Measurements from ENCODE around the gene GP2.

The GP2 gene

DNA sequence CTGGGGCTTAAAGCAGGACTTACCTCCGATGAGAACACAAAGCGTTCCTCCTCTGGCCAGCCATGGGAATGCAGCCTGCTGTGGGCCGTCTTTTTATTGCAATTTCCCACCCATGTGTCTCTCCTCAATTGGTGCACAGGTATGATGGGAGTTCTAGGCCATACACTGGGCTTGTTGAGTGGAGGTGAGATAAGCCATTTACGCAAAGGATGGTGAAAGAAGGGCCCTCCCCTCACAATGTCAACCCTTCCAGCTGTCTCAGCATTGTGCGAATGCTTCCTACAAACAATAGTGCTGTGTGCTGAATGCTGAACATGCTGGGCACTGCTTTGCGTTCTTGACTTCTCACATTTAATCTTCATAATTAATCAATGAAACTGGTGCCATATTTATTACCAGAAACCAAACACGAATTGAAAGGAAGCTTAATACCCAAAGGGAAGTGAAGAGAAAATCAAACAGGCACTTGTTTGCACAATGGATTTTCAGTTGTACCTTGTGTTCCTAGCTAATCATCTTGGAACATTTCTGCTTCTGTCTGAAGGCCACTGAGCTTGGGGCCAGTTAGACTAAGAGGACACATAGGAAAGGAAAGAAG is at the start of gene GP2:
GP2 (minus strand) TSS at position 70 of the 598 bp plus-strand sequence. CDS start 1,082 bp downstream, outside the sequence.
- no peak for DNase-seq
- Mint-ChIP-seq H3K27ac (no peak within 1 kb of the TSS), H3K27me3 (no peaks in the 10 kb centered on the region), H3K9me3 (peaks cover 3% of the 10 kb centered on the region), H3K4me3 (no peak within 1 kb of the TSS), H3K4me1 (no peaks in the 10 kb centered on the region), H3K36me3 (no peaks in the 10 kb centered on the region)
- CTCF ChIA-PET: no interaction called here

DNA sequence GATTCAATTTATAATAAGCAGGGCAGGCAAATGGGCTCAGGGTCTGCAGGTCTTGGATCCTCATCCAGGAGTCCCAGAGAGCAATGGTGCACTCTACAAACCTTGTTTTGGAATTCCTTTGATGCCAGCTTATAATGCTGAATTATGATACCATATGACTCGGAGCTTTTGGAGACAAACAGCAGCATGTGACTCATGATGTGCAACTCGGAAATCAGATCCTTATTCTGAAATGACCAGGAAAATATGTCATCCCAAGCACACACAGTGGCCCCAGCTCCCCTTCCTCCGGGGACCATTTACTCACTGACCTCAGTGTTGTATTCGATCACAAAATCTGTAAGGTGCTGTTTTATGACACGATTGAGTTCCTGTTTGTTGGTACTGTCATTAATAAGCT is 45.4 kb upstream of the GP2 start:
- Mint-ChIP-seq H3K4me1 (no peaks in the 10 kb centered on the region), H3K27me3 (peaks cover 7% of the 10 kb centered on the region), H3K4me3 (no peak overlapping the region), H3K9me3 (no peaks in the 10 kb centered on the region), H3K27ac (no peak overlapping the region), H3K36me3 (no peaks in the 10 kb centered on the region)
- no peak for DNase-seq
- CTCF ChIA-PET: interaction anchor here (1.2 to 3.0 kb wide), 2 partner anchors 13 to 670 kb away, joined by 3 to 9 read pairs; no protein-coding TSS in a partner anchor

DNA sequence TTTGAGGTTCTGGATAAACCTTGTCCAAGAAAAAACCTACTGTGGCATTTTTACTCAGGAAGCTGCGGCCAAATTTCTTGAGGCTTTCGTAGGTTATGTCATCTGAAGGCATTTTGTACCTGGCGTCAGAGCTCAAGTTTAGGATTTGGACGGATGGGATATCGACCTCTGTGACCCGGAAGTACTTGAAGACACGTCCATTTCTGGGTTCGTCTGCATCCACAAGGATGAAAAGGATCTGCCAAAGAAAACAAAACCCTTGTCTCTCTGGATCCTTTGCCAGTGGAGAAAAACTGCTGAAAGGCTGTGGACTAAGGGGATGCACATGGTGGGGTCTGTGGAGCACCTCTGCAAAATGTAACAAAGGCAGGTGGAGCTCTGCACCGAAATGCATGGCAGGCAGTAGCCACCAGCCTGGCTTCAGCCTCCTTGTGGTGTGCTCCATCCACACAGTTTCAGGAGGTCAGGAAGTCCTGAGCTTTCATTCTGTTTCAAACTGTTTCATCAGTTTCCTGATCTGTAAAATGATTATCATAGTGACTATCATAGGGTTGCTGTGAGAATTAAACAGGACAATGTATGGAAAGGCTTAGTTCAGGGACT is 42.2 kb upstream of the GP2 start:
- Mint-ChIP-seq H3K9me3 (no peaks in the 10 kb centered on the region), H3K4me3 (no peak overlapping the region), H3K4me1 (no peaks in the 10 kb centered on the region), H3K27me3 (peaks cover 4% of the 10 kb centered on the region), H3K27ac (no peak overlapping the region), H3K36me3 (no peaks in the 10 kb centered on the region)
- CTCF ChIA-PET: no interaction called here
- DNase-seq: no peak

DNA sequence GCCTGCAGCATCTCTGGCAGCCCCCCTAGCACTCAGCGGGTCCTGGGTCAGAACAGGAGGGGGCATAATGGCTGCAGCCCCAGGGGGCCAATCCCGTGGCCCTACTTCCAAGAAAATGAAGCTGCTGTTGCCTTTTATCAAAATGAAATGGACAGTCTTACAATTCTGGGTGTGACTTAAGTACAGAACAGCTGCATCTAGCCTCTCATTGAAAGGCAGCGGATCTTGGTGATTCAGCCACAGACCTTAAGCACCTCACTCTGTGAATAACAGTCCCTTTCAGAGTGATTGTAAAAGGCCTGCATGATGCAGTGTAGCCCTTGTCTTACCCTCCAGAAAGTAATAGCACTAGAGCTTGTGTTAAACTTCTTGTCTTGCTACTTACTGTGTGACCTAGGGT is 36.7 kb upstream of the GP2 start:
- no peak overlapping the region for H3K4me3 Mint-ChIP-seq
- no peaks in the 10 kb centered on the region for H3K9me3 Mint-ChIP-seq
- CTCF ChIA-PET: interaction anchor here (1.4 kb wide), 1 partner anchor 20 kb away, joined by 3 read pairs; no protein-coding TSS in a partner anchor
- no peak overlapping the region for H3K27ac Mint-ChIP-seq
- DNase-seq: no peak
- H3K36me3 Mint-ChIP-seq: no peaks in the 10 kb centered on the region
- no peaks in the 10 kb centered on the region for H3K4me1 Mint-ChIP-seq
- H3K27me3 Mint-ChIP-seq: peaks cover 4% of the 10 kb centered on the region

DNA sequence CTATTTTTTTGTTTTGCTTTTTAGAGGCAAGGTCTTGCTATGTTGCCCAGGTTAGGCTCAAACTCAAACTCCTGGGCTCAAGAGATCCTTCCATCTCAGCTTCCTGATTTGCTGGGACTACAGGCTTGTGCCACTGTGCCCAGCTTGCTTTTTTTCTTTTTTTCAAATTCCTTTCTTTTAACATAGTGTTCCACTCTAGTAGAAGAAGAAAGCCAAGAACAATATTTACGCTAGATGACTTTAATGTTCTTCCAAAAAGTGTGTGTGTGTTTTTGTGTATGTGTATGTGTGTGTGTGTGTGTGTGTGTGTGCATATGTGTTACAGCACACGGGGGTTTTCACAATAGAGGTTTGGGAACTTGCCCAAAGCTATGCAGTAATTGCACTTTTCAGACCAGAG is 35.9 kb upstream of the GP2 start:
- no peaks in the 10 kb centered on the region for H3K36me3 Mint-ChIP-seq
- no peaks in the 10 kb centered on the region for H3K9me3 Mint-ChIP-seq
- H3K4me1 Mint-ChIP-seq: no peaks in the 10 kb centered on the region
- H3K4me3 Mint-ChIP-seq: no peak overlapping the region
- CTCF ChIA-PET: interaction anchor here (1.4 kb wide), 1 partner anchor 21 kb away, joined by 3 read pairs; no protein-coding TSS in a partner anchor
- DNase-seq: no peak
- H3K27ac Mint-ChIP-seq: no peak overlapping the region
- H3K27me3 Mint-ChIP-seq: no peaks in the 10 kb centered on the region

DNA sequence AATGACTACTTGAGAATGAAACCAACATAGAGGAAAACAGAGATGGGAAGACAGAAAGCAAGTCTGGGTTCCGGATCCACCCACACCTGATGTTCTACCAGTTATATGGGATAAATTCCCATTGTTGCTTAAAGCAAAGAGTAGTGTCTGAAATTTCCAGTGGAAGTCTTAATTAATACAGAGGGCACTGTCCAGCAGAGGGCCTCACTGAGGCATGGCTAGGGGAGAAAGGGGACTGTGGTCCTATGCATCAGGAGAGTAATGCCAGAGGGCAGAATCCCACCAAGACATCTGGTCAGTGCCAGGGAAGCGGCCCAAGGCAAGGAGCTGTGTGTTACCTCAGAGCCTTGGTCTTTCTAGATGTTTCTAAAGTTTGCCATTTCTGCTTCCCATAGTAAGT is 32.7 kb upstream of the GP2 start:
- Mint-ChIP-seq H3K27ac (no peak overlapping the region), H3K36me3 (no peaks in the 10 kb centered on the region), H3K27me3 (no peaks in the 10 kb centered on the region), H3K4me1 (no peaks in the 10 kb centered on the region), H3K9me3 (peaks cover 2% of the 10 kb centered on the region), H3K4me3 (no peak overlapping the region)
- CTCF ChIA-PET: no interaction called here
- DNase-seq: no peak

DNA sequence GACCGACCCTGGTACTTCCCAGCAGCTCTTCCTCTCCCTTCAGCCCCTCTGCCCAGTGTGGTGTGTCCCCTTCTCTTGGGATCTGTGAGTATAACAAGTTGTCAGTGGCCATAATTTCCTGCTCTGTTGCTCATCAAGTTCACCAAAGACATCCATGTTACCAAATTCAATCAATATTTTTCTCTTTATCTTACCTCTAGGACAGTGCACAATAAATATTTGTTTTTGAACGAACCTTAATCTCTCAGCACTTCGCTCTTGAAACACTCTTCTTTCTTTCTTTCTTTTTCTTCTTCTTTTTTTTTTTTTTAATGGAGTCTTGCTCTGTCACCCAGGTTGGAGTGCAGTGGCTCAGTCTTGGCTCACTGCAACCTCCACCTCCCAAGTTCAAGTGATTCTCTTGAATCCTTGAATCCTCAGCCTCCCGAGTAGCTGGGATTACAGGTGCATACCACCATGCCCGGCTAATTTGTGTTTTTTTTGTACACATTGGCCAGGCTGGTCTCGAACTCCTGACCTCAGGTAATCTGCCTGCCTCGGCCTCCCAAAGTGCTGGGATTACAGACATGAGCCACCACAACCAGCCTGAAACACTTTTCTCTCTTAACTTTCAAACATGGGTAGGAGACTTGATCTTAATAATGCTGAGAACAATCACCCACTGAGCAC is 27.9 kb upstream of the GP2 start:
- H3K9me3 Mint-ChIP-seq: peaks cover 2% of the 10 kb centered on the region
- CTCF ChIA-PET: no interaction called here
- H3K4me3 Mint-ChIP-seq: no peak overlapping the region
- H3K36me3 Mint-ChIP-seq: no peaks in the 10 kb centered on the region
- no peak overlapping the region for H3K27ac Mint-ChIP-seq
- no peaks in the 10 kb centered on the region for H3K4me1 Mint-ChIP-seq
- H3K27me3 Mint-ChIP-seq: no peaks in the 10 kb centered on the region
- no peak for DNase-seq

DNA sequence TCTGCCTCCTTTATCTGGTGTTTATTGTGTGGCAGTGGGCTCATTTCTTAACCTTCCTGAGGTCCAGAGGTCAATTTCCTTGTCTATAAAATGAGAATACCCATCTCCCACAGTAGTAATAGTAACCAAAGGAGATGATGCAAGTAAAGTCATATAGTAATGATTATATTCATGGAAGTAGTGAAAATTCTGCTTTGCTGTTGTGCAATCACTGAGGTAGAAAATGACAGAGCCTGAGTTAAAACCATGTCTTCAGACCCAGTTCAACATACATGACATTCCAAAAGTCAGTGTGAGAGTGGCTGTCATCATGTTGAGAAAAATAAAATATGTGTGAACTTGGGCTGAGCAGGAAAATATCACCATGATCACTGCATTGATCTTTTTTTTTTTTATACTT is 26.1 kb upstream of the GP2 start:
- Mint-ChIP-seq H3K4me1 (no peaks in the 10 kb centered on the region), H3K9me3 (peaks cover 2% of the 10 kb centered on the region), H3K36me3 (no peaks in the 10 kb centered on the region), H3K27me3 (no peaks in the 10 kb centered on the region), H3K4me3 (no peak overlapping the region), H3K27ac (no peak overlapping the region)
- DNase-seq: no peak
- CTCF ChIA-PET: no interaction called here

DNA sequence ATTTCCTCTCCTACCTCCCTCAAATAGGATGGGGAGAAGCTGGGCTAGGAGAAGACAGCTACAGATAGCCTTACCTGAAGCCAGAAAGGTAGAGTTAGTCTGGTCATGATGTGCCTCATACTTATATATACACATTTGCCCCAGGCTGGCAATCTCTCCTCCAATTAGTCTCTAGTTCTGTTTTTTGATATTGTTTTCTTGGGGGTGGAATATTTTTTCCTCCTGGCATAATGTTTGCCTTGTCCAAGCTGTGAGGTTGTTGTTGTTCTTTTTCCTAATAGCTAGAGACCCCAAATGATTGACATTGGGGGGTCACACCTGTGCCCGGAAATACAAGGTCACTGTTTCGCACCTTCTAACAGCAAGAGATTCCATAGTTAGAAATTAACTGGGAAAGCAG is 25.3 kb upstream of the GP2 start, which contains the start of gene UMOD:
UMOD (minus strand) TSS at position 101 of the 400 bp plus-strand sequence. CDS start 1,978 bp downstream, outside the sequence.
- CTCF ChIA-PET: no interaction called here
- H3K36me3 Mint-ChIP-seq: no peaks in the 10 kb centered on the region
- no peaks in the 10 kb centered on the region for H3K4me1 Mint-ChIP-seq
- peaks cover 2% of the 10 kb centered on the region for H3K9me3 Mint-ChIP-seq
- H3K27me3 Mint-ChIP-seq: no peaks in the 10 kb centered on the region
- no peak within 1 kb of the TSS for H3K27ac Mint-ChIP-seq
- no peak for DNase-seq
- no peak within 1 kb of the TSS for H3K4me3 Mint-ChIP-seq

DNA sequence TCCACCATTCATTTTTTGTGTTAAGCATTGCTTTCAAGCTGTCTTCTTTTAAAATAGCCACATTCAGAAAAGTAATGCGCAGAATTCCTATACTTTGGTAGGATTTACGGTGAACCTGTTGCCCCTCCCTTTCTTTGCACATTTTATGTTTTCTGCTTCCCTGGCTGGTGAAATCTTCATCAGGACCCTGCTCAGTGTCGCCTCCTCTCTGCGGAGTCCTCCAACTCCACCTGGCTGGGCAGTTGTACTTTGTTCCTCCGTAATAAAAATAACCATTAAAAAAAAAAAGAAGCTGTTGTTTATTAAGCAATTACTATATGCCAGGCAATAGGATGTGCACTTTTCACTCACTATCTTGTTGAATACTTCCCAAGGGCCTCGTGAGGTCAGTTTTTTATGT is 22.3 kb upstream of the GP2 start:
- Mint-ChIP-seq H3K27ac (no peak overlapping the region), H3K27me3 (no peaks in the 10 kb centered on the region), H3K36me3 (no peaks in the 10 kb centered on the region), H3K4me3 (no peak overlapping the region), H3K4me1 (no peaks in the 10 kb centered on the region), H3K9me3 (no peaks in the 10 kb centered on the region)
- CTCF ChIA-PET: interaction anchor here (1.1 to 1.6 kb wide), 2 partner anchors 35 to 449 kb away, joined by 3 to 4 read pairs; no protein-coding TSS in a partner anchor
- no peak for DNase-seq

DNA sequence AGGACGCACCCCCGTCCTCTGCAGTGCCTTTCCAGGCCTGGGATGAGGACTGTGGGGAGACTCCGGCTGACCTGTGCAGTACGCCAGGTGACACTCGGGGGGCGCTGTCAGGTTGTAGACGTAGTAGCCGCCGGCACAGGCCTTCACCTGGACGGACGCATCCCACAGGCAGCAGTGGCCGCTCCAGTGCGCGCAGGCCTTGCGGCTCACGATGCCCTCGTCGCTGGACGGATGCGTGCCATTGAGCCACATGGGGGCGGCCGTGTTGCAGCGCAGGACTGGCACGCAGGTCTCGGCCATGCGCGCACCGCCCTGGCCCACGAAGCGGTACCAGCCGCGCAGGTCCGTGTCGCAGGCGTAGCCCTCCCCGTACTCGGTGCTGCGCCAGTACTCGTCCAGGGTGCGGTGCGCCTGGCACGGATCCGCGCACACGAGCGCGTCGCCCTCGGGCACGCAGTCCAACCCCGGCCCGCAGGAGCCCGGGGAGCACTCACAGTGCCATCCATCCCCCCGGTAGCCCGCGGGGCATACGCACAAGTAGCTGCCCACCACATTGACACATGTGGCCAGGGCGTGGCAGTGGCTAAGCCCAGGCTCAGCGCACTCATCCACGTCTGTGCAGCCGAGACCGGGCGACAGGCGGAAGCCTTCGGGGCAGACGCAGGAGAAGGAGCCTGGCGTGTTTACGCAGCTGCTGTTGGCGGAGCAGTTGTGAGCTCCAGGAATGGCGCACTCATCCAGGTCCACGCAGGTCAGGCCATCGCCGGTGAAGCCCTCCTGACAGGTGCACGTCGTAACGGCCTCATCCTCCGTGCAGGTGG is 21.3 kb upstream of the GP2 start:
- Mint-ChIP-seq H3K27me3 (no peaks in the 10 kb centered on the region), H3K36me3 (no peaks in the 10 kb centered on the region), H3K27ac (no peak overlapping the region), H3K4me3 (no peak overlapping the region), H3K4me1 (no peaks in the 10 kb centered on the region), H3K9me3 (no peaks in the 10 kb centered on the region)
- CTCF ChIA-PET: interaction anchor here (1.1 kb wide), 1 partner anchor 448 kb away, joined by 4 read pairs; no protein-coding TSS in a partner anchor
- DNase-seq: no peak

DNA sequence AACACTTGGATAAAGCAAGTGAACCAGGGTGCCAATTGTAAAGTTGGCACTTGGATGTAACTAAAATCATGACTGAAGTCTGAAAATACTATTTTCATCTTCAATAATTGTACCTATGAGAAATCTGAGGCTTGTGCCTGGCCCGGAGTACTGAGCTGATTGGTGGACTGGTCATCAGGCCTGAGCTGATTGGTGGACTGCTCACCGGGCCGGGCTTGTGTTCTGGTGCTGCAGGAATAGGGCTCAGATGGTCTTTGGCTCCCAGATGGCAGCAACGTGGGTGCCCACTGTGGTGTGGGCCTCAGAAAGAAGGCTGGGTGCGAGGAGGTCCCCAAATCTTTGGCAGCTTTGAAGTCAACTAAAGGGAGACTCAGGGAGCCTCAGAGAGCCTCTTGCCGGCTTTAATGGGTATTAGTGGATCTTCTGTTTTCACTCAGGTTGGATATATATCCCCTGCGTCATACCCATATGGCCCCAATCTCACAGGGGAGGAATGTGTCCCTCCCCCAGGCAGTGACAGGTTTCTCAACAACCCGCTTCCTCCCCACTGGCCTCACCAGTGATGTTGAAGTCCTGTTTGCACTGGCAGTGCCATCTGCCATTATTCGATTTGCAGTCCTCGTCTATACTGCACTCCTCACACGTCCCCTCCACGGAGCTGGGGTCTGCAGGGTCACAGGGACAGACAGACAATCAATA is 20.5 kb upstream of the GP2 start:
- H3K27me3 Mint-ChIP-seq: no peaks in the 10 kb centered on the region
- DNase-seq: no peak
- H3K4me1 Mint-ChIP-seq: no peaks in the 10 kb centered on the region
- H3K4me3 Mint-ChIP-seq: no peak overlapping the region
- no peaks in the 10 kb centered on the region for H3K36me3 Mint-ChIP-seq
- no peak overlapping the region for H3K27ac Mint-ChIP-seq
- CTCF ChIA-PET: no interaction called here
- no peaks in the 10 kb centered on the region for H3K9me3 Mint-ChIP-seq

DNA sequence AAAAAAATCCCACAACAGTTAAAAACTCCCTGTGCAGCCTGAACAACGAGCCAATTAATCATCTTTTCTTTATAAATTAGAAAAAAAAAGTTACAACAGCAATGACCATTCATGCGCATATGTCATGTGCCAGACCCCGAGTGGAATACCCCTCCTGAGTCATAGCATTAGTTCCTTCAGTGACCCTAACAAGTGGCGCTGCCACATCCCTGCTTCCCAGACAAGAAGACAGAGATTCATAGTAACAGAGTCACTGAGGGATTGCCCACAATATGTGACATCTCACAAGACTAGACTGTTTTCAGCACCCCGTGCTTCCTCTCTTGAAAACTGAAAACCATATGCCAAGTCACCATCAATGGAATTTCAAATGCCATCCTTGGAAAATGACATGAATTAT is 17.3 kb upstream of the GP2 start:
- Mint-ChIP-seq H3K27me3 (no peaks in the 10 kb centered on the region), H3K36me3 (no peaks in the 10 kb centered on the region), H3K27ac (no peak overlapping the region), H3K4me3 (no peak overlapping the region), H3K4me1 (no peaks in the 10 kb centered on the region), H3K9me3 (no peaks in the 10 kb centered on the region)
- no peak for DNase-seq
- CTCF ChIA-PET: no interaction called here

DNA sequence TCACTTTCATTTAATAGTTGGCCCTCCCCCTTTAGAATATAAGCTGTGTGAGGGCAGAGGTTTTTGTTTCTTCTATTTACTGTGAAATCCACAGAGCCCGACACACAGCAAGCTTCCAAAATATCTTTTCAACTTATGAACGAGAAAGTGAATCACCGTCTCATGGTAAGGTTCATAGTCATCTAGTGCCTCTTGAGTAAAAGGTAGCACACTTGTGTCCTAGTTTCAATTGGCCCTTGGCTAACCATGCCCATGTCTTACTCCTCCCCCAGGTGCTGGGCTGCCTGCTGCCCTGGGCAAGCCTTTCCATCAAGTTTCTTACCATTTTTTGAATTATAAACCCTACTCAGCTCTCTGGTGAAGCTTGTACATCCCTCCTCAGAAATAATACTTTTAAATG is 12.4 kb upstream of the GP2 start:
- no peaks in the 10 kb centered on the region for H3K9me3 Mint-ChIP-seq
- H3K27ac Mint-ChIP-seq: no peak overlapping the region
- no peaks in the 10 kb centered on the region for H3K4me1 Mint-ChIP-seq
- no peak for DNase-seq
- no peaks in the 10 kb centered on the region for H3K27me3 Mint-ChIP-seq
- CTCF ChIA-PET: no interaction called here
- no peaks in the 10 kb centered on the region for H3K36me3 Mint-ChIP-seq
- H3K4me3 Mint-ChIP-seq: no peak overlapping the region

Measured in activated naive CD4-positive, alpha-beta T cell treated with anti-CD3 and anti-CD28 coated beads, Interleukin-2, amount 10 ng/mL, durations not matched to agents 7 days and 5 days (primary cell).